ENCODE measurements around the gene ANGPTL8.
A peak's percentile ranks its signal among the peaks of the same experiment; 100 is the strongest.

ANGPTL8 gene

DNA sequence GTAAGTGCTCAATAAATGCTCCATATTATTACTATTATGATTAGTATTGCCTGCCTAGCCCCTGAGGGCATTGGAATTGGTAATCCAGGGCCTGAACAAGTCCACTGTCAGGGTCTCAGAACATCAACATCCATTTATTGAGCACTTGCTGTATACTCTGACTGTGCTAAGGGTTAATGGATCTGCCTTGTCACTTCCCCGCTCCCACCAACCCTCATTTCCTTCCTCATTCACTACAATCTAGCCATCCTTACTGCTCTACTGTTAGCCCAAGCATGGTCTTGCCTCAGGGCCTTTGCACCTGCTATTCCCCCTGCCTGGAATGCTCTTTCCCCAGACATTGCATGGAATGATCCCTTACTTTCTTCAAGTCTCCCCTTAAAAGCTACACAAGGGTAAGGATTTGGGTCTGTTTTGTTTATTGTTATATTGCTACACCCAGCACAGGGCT lies 12.7 kb upstream of the ANGPTL8 start:
- no peaks in the 10 kb centered on the region for H3K27me3 ChIP-seq (ENCODE audit: insufficient read depth, poor library complexity, severe bottlenecking)
- H3K36me3 ChIP-seq (ENCODE audit: low read depth): peaks cover 32% of the 10 kb centered on the region
- no peak overlapping the region for H3K4me3 ChIP-seq (ENCODE audit: severe bottlenecking)
- H3K9me3 ChIP-seq (ENCODE audit: severe bottlenecking): peaks cover 2% of the 10 kb centered on the region
- H3K27ac ChIP-seq (ENCODE audit: poor library complexity, severe bottlenecking): no peak overlapping the region
- ATAC-seq (ENCODE audit: low read depth): no peak
- no peaks in the 10 kb centered on the region for H3K4me1 ChIP-seq (ENCODE audit: insufficient read depth, poor library complexity, severe bottlenecking)
- TF ChIP-seq, protein P1, sequence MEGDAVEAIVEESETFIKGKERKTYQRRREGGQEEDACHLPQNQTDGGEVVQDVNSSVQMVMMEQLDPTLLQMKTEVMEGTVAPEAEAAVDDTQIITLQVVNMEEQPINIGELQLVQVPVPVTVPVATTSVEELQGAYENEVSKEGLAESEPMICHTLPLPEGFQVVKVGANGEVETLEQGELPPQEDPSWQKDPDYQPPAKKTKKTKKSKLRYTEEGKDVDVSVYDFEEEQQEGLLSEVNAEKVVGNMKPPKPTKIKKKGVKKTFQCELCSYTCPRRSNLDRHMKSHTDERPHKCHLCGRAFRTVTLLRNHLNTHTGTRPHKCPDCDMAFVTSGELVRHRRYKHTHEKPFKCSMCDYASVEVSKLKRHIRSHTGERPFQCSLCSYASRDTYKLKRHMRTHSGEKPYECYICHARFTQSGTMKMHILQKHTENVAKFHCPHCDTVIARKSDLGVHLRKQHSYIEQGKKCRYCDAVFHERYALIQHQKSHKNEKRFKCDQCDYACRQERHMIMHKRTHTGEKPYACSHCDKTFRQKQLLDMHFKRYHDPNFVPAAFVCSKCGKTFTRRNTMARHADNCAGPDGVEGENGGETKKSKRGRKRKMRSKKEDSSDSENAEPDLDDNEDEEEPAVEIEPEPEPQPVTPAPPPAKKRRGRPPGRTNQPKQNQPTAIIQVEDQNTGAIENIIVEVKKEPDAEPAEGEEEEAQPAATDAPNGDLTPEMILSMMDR (IDR thresholded peaks at IDR 0.05; ENCODE audit: poor library complexity, severe bottlenecking): no peak
- DNase-seq (ENCODE audit: low spot score): no peak

DNA sequence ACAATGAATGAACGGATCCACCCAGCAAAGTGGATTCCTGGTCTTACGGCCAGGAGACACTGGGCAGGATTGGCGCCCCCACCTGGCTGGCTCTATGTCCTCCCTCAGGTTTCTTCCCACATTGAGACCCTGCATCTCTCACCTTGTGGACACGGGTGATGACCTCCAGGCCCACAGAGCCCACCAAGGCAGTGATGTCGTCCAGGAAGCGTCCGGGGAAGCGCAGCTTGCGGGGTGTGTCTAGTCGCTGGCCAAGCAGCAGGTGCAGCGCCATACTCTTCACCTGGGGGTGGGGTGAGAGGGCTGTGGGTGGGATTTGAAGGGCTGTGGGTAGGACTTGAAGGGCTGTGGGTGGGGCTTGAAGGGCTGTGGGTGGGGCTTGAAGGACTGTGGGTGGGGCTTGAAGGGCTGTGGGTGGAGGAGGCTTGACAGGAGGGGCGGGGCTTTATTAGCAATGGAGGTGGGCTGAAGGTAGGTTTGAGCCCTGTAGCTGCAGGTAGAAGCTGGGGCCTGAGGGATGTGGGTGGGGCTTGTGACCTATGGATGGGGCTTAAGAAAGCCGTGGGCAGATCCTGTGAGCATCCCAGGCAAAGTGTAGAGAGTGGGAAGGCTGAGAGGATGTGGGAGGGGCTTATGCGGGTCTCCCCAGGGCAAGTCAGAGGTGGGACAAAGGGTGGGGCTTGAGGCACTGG lies 12.1 kb upstream of the ANGPTL8 start:
- ATAC-seq (ENCODE audit: low read depth) (peak; percentile 68), DNase-seq (ENCODE audit: low spot score) (no peak)
- no peak overlapping the region for H3K27ac ChIP-seq (ENCODE audit: poor library complexity, severe bottlenecking)
- H3K27me3 ChIP-seq (ENCODE audit: insufficient read depth, poor library complexity, severe bottlenecking): no peaks in the 10 kb centered on the region
- no peak overlapping the region for H3K4me3 ChIP-seq (ENCODE audit: severe bottlenecking)
- H3K4me1 ChIP-seq (ENCODE audit: insufficient read depth, poor library complexity, severe bottlenecking): no peaks in the 10 kb centered on the region
- TF ChIP-seq, protein P1 (IDR thresholded peaks at IDR 0.05; ENCODE audit: poor library complexity, severe bottlenecking): no peak
- peaks cover 30% of the 10 kb centered on the region for H3K36me3 ChIP-seq (ENCODE audit: low read depth)
- H3K9me3 ChIP-seq (ENCODE audit: severe bottlenecking): no peaks in the 10 kb centered on the region

DNA sequence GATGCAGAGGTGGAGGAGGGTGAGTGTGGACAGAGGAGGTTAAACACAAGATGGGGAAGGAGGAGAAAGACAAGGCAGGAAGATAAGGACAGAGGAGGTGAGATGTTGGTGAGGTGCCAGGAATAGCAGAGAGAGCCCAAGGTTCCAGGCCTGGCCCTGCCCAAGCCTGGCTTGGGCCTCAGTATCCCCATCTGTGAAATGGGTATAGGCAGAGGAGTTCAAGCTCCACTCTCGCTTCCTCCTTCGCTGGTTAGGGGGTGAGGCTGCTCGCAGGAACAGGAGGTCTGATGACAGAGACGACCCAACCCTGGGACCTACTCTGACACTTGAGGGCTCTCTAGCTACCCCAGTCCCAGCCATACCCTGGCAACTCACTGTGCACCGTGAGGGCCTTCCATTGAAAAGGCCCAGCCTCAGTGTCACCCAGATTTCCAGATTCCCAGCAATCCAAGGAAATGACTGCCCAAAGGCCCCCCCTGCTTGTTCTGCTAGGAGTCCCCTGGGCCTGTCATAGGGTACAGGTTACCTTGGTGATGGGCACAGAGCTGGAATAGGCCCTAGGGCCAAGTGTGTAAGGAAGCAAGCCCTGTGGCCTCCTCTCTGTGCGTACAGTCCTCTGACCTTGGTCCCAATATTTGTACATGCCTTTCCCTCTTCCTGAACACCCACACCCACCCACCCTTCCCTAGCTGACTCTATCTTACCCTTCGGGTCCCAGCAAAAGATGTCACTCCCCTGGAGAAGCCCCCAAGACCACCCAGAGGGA lies 8.6 kb upstream of the ANGPTL8 start:
- TF ChIP-seq, protein P1 (IDR thresholded peaks at IDR 0.05; ENCODE audit: poor library complexity, severe bottlenecking): no peak
- Histone ChIP-seq H3K4me1 (ENCODE audit: insufficient read depth, poor library complexity, severe bottlenecking) (no peaks in the 10 kb centered on the region), H3K27me3 (ENCODE audit: insufficient read depth, poor library complexity, severe bottlenecking) (no peaks in the 10 kb centered on the region), H3K4me3 (ENCODE audit: severe bottlenecking) (no peak overlapping the region), H3K27ac (ENCODE audit: poor library complexity, severe bottlenecking) (no peak overlapping the region), H3K9me3 (ENCODE audit: severe bottlenecking) (no peaks in the 10 kb centered on the region), H3K36me3 (ENCODE audit: low read depth) (peaks cover 42% of the 10 kb centered on the region)
- DNase-seq (ENCODE audit: low spot score) (no peak), ATAC-seq (ENCODE audit: low read depth) (no peak)

DNA sequence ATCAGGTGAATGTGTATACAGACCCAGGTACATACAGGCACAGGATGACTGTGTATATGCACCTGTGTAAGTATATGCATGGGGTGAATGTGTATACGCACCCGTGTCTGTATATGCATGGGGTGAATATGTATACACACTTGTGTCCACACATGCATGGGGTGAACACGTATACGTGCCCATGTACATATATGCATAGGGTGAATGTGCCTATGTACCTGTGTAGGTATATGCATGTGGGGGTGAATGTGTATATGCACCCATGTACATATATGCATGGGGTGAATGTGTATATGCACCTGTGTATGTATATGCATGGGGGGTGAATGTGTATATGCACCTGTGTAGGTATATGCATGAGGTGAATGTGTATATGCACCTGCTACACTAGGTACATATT lies 6.9 kb upstream of the ANGPTL8 start:
- no peak; the same call in 2 of the 3 replicates for ATAC-seq (ENCODE audit: low read depth)
- Histone ChIP-seq H3K27ac (ENCODE audit: poor library complexity, severe bottlenecking) (no peak overlapping the region), H3K9me3 (ENCODE audit: severe bottlenecking) (no peaks in the 10 kb centered on the region), H3K36me3 (ENCODE audit: low read depth) (peaks cover 35% of the 10 kb centered on the region), H3K4me1 (ENCODE audit: insufficient read depth, poor library complexity, severe bottlenecking) (no peaks in the 10 kb centered on the region), H3K4me3 (ENCODE audit: severe bottlenecking) (no peak overlapping the region), H3K27me3 (ENCODE audit: insufficient read depth, poor library complexity, severe bottlenecking) (no peaks in the 10 kb centered on the region)
- TF ChIP-seq, protein P1 (IDR thresholded peaks at IDR 0.05; ENCODE audit: poor library complexity, severe bottlenecking): no peak
- no peak for DNase-seq (ENCODE audit: low spot score)
